ENCODE results near the gene MED26.

The MED26 gene

DNA sequence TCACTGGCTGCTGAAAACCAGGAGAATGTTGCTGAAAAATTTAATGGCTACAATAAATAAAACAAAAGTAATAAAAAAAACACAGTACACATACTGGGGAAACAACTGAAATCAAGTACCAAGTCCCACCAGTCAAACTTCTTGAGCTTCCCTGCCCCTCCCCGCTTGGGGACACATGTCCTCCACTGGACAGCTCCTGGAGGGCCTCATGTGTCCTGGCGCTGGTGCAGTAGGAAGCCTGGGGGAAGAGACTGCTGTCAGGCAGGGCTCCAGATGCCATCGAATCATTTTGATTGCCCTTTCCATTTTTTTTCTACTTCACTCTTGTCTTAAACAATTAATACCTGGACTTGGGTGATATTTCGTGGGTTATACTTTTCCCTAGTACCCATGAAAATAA is 29.2 kb downstream of the MED26 start:
- H3K4me3 ChIP-seq (ENCODE audit: low read length): no peak overlapping the region
- no peak for TF ChIP-seq CTCF (conservative IDR thresholded peaks at IDR 0.05; ENCODE audit: low read depth, low read length)
- DNase-seq (ENCODE audit: low read depth): no peak

- no peak for TF ChIP-seq CTCF (conservative IDR thresholded peaks at IDR 0.05; ENCODE audit: low read depth, low read length)
- no peak overlapping the region for H3K4me3 ChIP-seq (ENCODE audit: low read length)
- DNase-seq (ENCODE audit: low read depth): no peak
Observed at GRCh38 chr19:16596399-16596798, 31.6 kb downstream of the MED26 start.

GRCh38 chr19:16595097-16595496 is 32.9 kb downstream of the MED26 start:
- H3K4me3 ChIP-seq (ENCODE audit: low read length): no peak overlapping the region
- TF ChIP-seq CTCF (conservative IDR thresholded peaks at IDR 0.05; ENCODE audit: low read depth, low read length): no peak
- DNase-seq (ENCODE audit: low read depth): no peak

DNA sequence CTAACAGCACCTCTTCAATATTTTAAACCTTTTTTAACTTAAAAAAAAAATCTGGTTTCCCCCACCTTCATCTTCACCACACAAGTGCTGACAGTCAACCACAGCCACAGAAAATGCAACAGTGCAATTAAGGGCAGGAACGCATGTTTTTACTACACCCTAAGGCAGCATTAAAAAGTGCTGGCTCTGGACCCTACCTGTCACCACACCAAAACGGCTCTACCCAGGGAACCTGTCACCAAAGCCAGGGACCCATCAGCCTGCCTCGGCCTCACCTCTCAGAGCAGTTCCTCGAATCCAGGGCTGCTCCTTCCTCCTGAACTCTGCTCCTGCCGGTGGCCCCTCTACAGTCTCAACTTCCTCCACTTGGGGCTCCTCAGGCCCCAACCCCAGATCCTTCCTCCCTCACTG is 33.3 kb downstream of the MED26 start:
- TF ChIP-seq CTCF (conservative IDR thresholded peaks at IDR 0.05; ENCODE audit: low read depth, low read length): no peak
- no peak overlapping the region for H3K4me3 ChIP-seq (ENCODE audit: low read length)
- no peak for DNase-seq (ENCODE audit: low read depth)

DNA sequence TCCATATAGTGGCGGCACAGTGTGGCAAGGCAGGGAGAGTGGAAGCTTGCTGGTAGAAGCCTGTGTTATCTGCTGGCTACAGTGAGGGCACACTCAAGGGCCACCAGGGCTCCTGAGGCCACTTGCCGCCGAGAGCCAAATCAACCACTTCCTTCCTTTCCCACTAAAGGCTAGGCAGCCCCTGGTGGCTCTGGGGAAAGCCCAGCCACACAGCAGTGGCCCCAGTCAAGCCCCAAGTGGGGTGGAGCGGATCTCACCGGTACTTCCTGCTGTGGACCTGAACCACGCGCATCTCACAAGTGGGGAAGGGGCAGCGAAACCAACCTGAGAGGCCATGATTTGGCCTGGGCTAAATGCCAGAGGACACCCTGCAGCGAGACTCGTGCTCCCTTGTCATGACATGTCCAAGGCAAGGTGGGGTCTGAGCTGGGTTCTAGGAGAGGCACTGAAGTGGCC is 33.8 kb downstream of the MED26 start:
- no peak for DNase-seq (ENCODE audit: low read depth)

GRCh38 chr19:16593181-16593580 is 34.8 kb downstream of the MED26 start:
- DNase-seq (ENCODE audit: low read depth): no peak
- no peak for TF ChIP-seq CTCF (conservative IDR thresholded peaks at IDR 0.05; ENCODE audit: low read depth, low read length)
- no peak overlapping the region for H3K4me3 ChIP-seq (ENCODE audit: low read length)

More for the DNA sequence above, 33.8 kb downstream of the MED26 start:
- TF ChIP-seq CTCF (conservative IDR thresholded peaks at IDR 0.05; ENCODE audit: low read depth, low read length): no peak
- H3K4me3 ChIP-seq (ENCODE audit: low read length): no peak overlapping the region

GRCh38 chr19:16591803-16592556 is 36.0 kb downstream of the MED26 start:
- DNase-seq (ENCODE audit: low read depth): peak; percentile 43
- no peak overlapping the region for H3K4me3 ChIP-seq (ENCODE audit: low read length)
- no peak for TF ChIP-seq CTCF (conservative IDR thresholded peaks at IDR 0.05; ENCODE audit: low read depth, low read length)

Measured in retinal pigment epithelial cell (primary cell).